Bone marrow (tissue), 2 donors: ENCODE data around the gene FOXP1.

Experiments used
- DNase-seq, 2 donors: peaks; one replicate each; lab custom pipeline; 2025; lab: John Stamatoyannopoulos, UW

Gene FOXP1

GRCh38 chr3:71564361-71564760 lies 19.2 kb downstream of the FOXP1 start:
- no peak for DNase-seq

- DNase-seq = no peak
Observed at GRCh38 chr3:71563827-71564226, 19.7 kb downstream of the FOXP1 start.

- no peak for DNase-seq
Observed at GRCh38 chr3:71562938-71563337, 20.6 kb downstream of the FOXP1 start.

- DNase-seq = no peak
Observed at GRCh38 chr3:71560665-71561064, 22.9 kb downstream of the FOXP1 start.

GRCh38 chr3:71559578-71560162 lies 23.9 kb downstream of the FOXP1 start:
- DNase-seq = no peak

- no peak for DNase-seq
Observed at GRCh38 chr3:71559021-71559420, 24.5 kb downstream of the FOXP1 start.

- DNase-seq = no peak
Observed at GRCh38 chr3:71554649-71555048, 28.9 kb downstream of the FOXP1 start.

- no peak for DNase-seq
Observed at GRCh38 chr3:71551311-71551919, 32.1 kb downstream of the FOXP1 start.

- no peak for DNase-seq
Observed at GRCh38 chr3:71549951-71550350, 33.6 kb downstream of the FOXP1 start.

- no peak for DNase-seq
Observed at GRCh38 chr3:71548705-71549384, 34.7 kb downstream of the FOXP1 start.

GRCh38 chr3:71547249-71548198 lies 36.0 kb downstream of the FOXP1 start:
- no peak for DNase-seq

GRCh38 chr3:71546821-71547220 lies 36.7 kb downstream of the FOXP1 start:
- DNase-seq = no peak

GRCh38 chr3:71545330-71545729 lies 38.2 kb downstream of the FOXP1 start:
- no peak for DNase-seq

- no peak for DNase-seq
Observed at GRCh38 chr3:71543371-71544016, 40.0 kb downstream of the FOXP1 start.

GRCh38 chr3:71542521-71543370 lies 40.8 kb downstream of the FOXP1 start:
- DNase-seq = peak; percentile 47 to 97

GRCh38 chr3:71541313-71541712 lies 42.2 kb downstream of the FOXP1 start:
- no peak for DNase-seq

GRCh38 chr3:71537211-71537611 lies 46.3 kb downstream of the FOXP1 start:
- DNase-seq = no peak

- DNase-seq = peak in 1 of 2 donors; percentile 47
Observed at GRCh38 chr3:71536376-71536965, 47.1 kb downstream of the FOXP1 start.

- DNase-seq = no peak
Observed at GRCh38 chr3:71533588-71533987, 49.9 kb downstream of the FOXP1 start.

- peak in 1 of 2 donors; percentile 22 for DNase-seq
Observed at GRCh38 chr3:71532639-71533395, 50.7 kb downstream of the FOXP1 start.
